GM19240 (cell line): ENCODE data around the gene DRAP1.
A peak's percentile ranks its signal among the peaks of the same experiment; 100 is the strongest.

Experiments
- DNase-seq: peaks from one replicate; pipeline ENCODE4 v3.0.0; 2011; ENCODE audit warnings: low spot score; ENCODE audit not compliant: insufficient read length

Gene DRAP1

GRCh38 chr11:65919141-65919572 lies at the start of gene DRAP1:
TSS of gene DRAP1 (plus strand) at chr11:65919426. CDS start at chr11:65919502, 76 bp downstream.
- peak; percentile 83 for DNase-seq

GRCh38 chr11:65869643-65870306 lies 49.5 kb upstream of the DRAP1 start:
- DNase-seq = no peak

GRCh38 chr11:65870307-65870658 lies 48.9 kb upstream of the DRAP1 start:
- no peak for DNase-seq

GRCh38 chr11:65870706-65871681 lies 48.2 kb upstream of the DRAP1 start:
- no peak for DNase-seq

- no peak for DNase-seq
Measured at GRCh38 chr11:65871811-65872548, 47.2 kb upstream of the DRAP1 start.

- no peak for DNase-seq
Measured at GRCh38 chr11:65872586-65873317, 46.5 kb upstream of the DRAP1 start, which contains the start of gene EFEMP2. TSS of gene EFEMP2 (minus strand) at chr11:65872800. CDS start at chr11:65872354, 446 bp downstream.

- peak; percentile 98 for DNase-seq
Measured at GRCh38 chr11:65873318-65874156, 45.7 kb upstream of the DRAP1 start.

- DNase-seq = no peak
Measured at GRCh38 chr11:65879617-65880016, 39.6 kb upstream of the DRAP1 start, which contains the start of gene CTSW. TSS of gene CTSW (plus strand) at chr11:65879837. CDS start at chr11:65879855, 18 bp downstream.

- DNase-seq = no peak
Measured at GRCh38 chr11:65880027-65880426, 39.2 kb upstream of the DRAP1 start.

GRCh38 chr11:65880844-65881421 lies 38.3 kb upstream of the DRAP1 start:
- DNase-seq = no peak

GRCh38 chr11:65882120-65883057 lies 36.8 kb upstream of the DRAP1 start:
- DNase-seq = no peak

- DNase-seq = no peak
Measured at GRCh38 chr11:65883058-65883761, 36.0 kb upstream of the DRAP1 start.

GRCh38 chr11:65883786-65884715 lies 35.2 kb upstream of the DRAP1 start:
- DNase-seq = no peak

GRCh38 chr11:65884716-65885092 lies 34.5 kb upstream of the DRAP1 start:
- peak; percentile 82 for DNase-seq

GRCh38 chr11:65885231-65885630 lies 34.0 kb upstream of the DRAP1 start:
- no peak for DNase-seq

GRCh38 chr11:65885808-65886536 lies 33.3 kb upstream of the DRAP1 start:
- no peak for DNase-seq
